Keratinocyte (primary cell): ENCODE results near the gene DIP2C. TPM values are rescaled to one million over a fixed set of nuclear protein-coding genes. Genes with fewer than 3 reads are reported as not detected.

Experiments
- DNase-seq: peaks from one replicate; pipeline ENCODE4 v3.0.0-alpha.2; 2011; ENCODE audit warnings: low read depth, missing footprints, low spot score
- FAIRE-seq: peaks from 2 replicates; lab custom pipeline; 2011; peaks lifted over from hg19 to GRCh38; lab: Jason Lieb, UNC
- H2AFZ ChIP-seq: 2 replicates; pipeline ENCODE4 v1.6.0; 2012; ENCODE audit warnings: low read length, control low read depth, inconsistent platforms; ENCODE audit not compliant: control insufficient read depth
- H3K27ac ChIP-seq: 2 replicates; pipeline ENCODE4 v1.5.1; 2011; ENCODE audit warnings: low read length; ENCODE audit not compliant: control insufficient read depth, insufficient read depth
- H3K27me3 ChIP-seq: 3 replicates; pipeline ENCODE4 v1.6.0; 2011; ENCODE audit warnings: low read length; ENCODE audit not compliant: control insufficient read depth, insufficient read depth; ENCODE audit errors: extremely low read depth
- H3K36me3 ChIP-seq, 2 experiments: 2 replicates in 1 of 2; 3 replicates in 1 of 2; pipeline ENCODE4 v1.5.1; 2011; ENCODE audit warnings: low read length in 2 of 2, mild to moderate bottlenecking in 1 of 2; ENCODE audit not compliant: control insufficient read depth in 2 of 2, insufficient read depth in 2 of 2; ENCODE audit errors: extremely low read depth in 1 of 2
- H3K4me1 ChIP-seq: 3 replicates; pipeline ENCODE4 v1.5.1; 2011; ENCODE audit warnings: low read length; ENCODE audit not compliant: control insufficient read depth, insufficient read depth; ENCODE audit errors: extremely low read depth
- H3K4me2 ChIP-seq: 3 replicates; pipeline ENCODE4 v1.6.0; 2011; ENCODE audit warnings: low read depth, low read length; ENCODE audit not compliant: control insufficient read depth, insufficient read depth; ENCODE audit errors: extremely low read depth
- H3K4me3 ChIP-seq, 3 experiments: fragments of 200-600 bp in 1 of 3; sonication (generic) in 1 of 3; 2 replicates in 2 of 3; 3 replicates in 1 of 3; pipeline ENCODE4 v1.5.1; 2011 to 2016; ENCODE audit warnings: low read length in 3 of 3, mild to moderate bottlenecking in 3 of 3, control low read depth in 2 of 3, inconsistent platforms in 1 of 3, low read depth in 1 of 3, mixed read lengths in 1 of 3, mixed run types in 1 of 3, moderate library complexity in 1 of 3; ENCODE audit not compliant: control insufficient read depth in 2 of 3, insufficient read depth in 2 of 3; ENCODE audit errors: extremely low read depth in 1 of 3
- H3K79me2 ChIP-seq: 2 replicates; pipeline ENCODE4 v1.6.0; 2012; ENCODE audit warnings: low read length; ENCODE audit not compliant: control insufficient read depth, insufficient read depth
- H3K9ac ChIP-seq: 3 replicates; pipeline ENCODE4 v1.6.0; 2011; ENCODE audit warnings: low read length; ENCODE audit not compliant: control insufficient read depth, insufficient read depth; ENCODE audit errors: extremely low read depth
- H3K9me1 ChIP-seq: 3 replicates; pipeline ENCODE4 v1.6.0; 2011; ENCODE audit warnings: low read length; ENCODE audit not compliant: control insufficient read depth, insufficient read depth; ENCODE audit errors: extremely low read depth
- H3K9me3 ChIP-seq: 2 replicates; pipeline ENCODE4 v1.5.1; 2012; ENCODE audit warnings: low read depth, low read length; ENCODE audit not compliant: control insufficient read depth
- H4K20me1 ChIP-seq: 3 replicates; pipeline ENCODE4 v1.6.0; 2011; ENCODE audit warnings: low read length; ENCODE audit not compliant: control insufficient read depth, insufficient read depth; ENCODE audit errors: extremely low read depth
- EZH2 ChIP-seq: IDR thresholded peaks from one replicate; pipeline ENCODE4 v1.6.1; 2012; ENCODE audit warnings: inconsistent platforms, mild to moderate bottlenecking, low read length, moderate library complexity
- dilution Hi-C: fragments of 300-500 bp; cut with MboI; formaldehyde crosslinking; loops from one replicate; pipeline ENCODE4 v1.7.0; 2020; ENCODE audit warnings: low sequenced_read_pairs; ENCODE audit not compliant: extremely low pct_ligation_motif_present
- polyA minus RNA-seq, 3 experiments: library from RNA; depleted of rRNA, polyadenylated mRNA; stranded (reverse); fragments of >200 nt; gene quantifications; 1 replicate in 1 of 3; 2 replicates in 1 of 3; 3 replicates in 1 of 3; pipeline ENCODE4 v1.2.3, GENCODE V29; 2011
- polyA plus RNA-seq, 5 experiments: library from polyadenylated mRNA; depleted of rRNA in 3 of 5; stranded (reverse) in 3 of 5; stranded (forward) in 1 of 5; unstranded in 1 of 5; fragments of >200 nt; gene quantifications; 1 replicate in 1 of 5; 2 replicates in 3 of 5; 3 replicates in 1 of 5; pipeline versions ENCODE4 v1.2.1 to v1.2.3, GENCODE V29; 2011 to 2012; ENCODE audit warnings: missing spikeins in 2 of 5, low read depth in 1 of 5, low replicate concordance in 1 of 5
- TF ChIP-seq, protein P1 (sequence below), 3 experiments: IDR thresholded peaks in 1 of 3; conservative IDR thresholded peaks in 1 of 3; optimal IDR thresholded peaks in 1 of 3; 2 replicates in 2 of 3; 3 replicates in 1 of 3; pipeline versions ENCODE3 to v1.5.1; 2011; ENCODE audit warnings: low read length in 3 of 3, mild to moderate bottlenecking in 3 of 3, moderate library complexity in 2 of 3, control low read depth in 1 of 3, inconsistent platforms in 1 of 3; ENCODE audit not compliant: insufficient read depth in 2 of 3; ENCODE audit errors: extremely low read depth in 1 of 3

Gene DIP2C, protein sequence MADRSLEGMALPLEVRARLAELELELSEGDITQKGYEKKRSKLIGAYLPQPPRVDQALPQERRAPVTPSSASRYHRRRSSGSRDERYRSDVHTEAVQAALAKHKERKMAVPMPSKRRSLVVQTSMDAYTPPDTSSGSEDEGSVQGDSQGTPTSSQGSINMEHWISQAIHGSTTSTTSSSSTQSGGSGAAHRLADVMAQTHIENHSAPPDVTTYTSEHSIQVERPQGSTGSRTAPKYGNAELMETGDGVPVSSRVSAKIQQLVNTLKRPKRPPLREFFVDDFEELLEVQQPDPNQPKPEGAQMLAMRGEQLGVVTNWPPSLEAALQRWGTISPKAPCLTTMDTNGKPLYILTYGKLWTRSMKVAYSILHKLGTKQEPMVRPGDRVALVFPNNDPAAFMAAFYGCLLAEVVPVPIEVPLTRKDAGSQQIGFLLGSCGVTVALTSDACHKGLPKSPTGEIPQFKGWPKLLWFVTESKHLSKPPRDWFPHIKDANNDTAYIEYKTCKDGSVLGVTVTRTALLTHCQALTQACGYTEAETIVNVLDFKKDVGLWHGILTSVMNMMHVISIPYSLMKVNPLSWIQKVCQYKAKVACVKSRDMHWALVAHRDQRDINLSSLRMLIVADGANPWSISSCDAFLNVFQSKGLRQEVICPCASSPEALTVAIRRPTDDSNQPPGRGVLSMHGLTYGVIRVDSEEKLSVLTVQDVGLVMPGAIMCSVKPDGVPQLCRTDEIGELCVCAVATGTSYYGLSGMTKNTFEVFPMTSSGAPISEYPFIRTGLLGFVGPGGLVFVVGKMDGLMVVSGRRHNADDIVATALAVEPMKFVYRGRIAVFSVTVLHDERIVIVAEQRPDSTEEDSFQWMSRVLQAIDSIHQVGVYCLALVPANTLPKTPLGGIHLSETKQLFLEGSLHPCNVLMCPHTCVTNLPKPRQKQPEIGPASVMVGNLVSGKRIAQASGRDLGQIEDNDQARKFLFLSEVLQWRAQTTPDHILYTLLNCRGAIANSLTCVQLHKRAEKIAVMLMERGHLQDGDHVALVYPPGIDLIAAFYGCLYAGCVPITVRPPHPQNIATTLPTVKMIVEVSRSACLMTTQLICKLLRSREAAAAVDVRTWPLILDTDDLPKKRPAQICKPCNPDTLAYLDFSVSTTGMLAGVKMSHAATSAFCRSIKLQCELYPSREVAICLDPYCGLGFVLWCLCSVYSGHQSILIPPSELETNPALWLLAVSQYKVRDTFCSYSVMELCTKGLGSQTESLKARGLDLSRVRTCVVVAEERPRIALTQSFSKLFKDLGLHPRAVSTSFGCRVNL (N-terminal part only)
- 1.0 to 2.0 TPM (median 1.3 TPM) in 3 replicates for polyA plus RNA-seq
- polyA plus RNA-seq (2011; ENCODE audit: low read depth) = 0.67 TPM
- polyA plus RNA-seq (2011; cell fraction: cytosol; rRNA removed) = 1.4 and 2.1 TPM in 2 replicates
- 3.9 and 4.5 TPM in 2 replicates for polyA plus RNA-seq (2011; cell fraction: nucleus; rRNA removed)
- 1.3 and 2.7 TPM in 2 replicates for polyA plus RNA-seq (2012; ENCODE audit: low replicate concordance)
- 3.0 to 9.9 TPM (median 5.6 TPM) in 3 replicates for polyA minus RNA-seq
- 1.7 TPM for polyA minus RNA-seq (2011; cell fraction: cytosol; rRNA and poly(A)+ RNA removed)
- 5.4 and 6.6 TPM in 2 replicates for polyA minus RNA-seq (2011; cell fraction: nucleus; rRNA and poly(A)+ RNA removed)

DNA sequence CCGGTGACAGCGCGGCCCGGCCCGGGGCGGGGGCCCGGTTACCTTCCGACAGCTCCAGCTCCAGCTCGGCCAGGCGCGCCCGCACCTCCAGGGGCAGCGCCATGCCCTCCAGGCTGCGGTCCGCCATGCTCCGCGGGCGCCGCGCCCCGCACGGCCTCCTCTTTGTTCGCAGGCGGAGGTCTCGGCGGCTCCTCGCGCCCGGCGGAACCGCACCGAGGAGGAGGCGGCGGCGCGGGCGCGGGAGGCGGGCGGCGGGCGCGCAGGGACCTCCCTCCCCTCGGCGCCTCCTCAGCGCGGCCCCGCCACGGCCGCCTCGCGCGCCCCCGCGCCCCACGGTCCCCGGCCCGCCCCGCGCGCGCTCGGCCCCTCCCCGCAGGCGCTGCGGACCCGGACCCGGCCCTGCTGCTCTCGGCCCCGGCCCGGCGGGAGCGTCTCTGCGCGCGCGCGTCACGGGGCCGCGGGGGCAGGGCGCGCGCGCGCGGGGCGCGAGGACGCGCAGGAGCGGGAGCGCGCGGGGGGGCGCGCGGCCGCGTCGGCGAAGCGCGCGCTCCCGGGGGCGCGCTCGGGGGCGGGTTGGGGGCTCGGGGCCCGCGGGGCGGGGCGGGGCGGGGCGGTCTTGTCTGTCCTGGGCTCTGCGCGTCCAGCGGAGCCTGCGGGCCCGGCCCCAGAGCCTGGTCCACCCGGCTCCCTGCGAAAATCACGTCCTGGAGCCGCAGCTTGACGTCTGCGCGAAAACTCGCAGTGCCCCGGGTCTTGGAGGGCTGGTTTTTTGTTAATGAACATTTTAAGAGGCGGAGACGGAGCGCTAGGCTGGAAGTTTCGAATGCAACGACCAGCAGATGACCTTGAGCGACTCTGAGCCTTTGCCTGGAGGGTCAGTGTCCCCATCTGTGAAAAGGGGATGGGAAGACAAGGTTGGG lies at the start of gene DIP2C:
DIP2C (minus strand) TSS at position 217 of the 920 bp plus-strand sequence; CDS start at position 127, 90 bp downstream.
- Histone ChIP-seq H3K36me3 (no peaks in the 10 kb centered on the region), H3K4me1 (peaks cover 8% of the 10 kb centered on the region), H3K27ac (no peak within 1 kb of the TSS), H4K20me1 (no peaks in the 10 kb centered on the region), H3K9ac (peak within 1 kb of the TSS; percentile 47), H2AFZ (peak within 1 kb of the TSS; percentile 33), H3K9me3 (no peaks in the 10 kb centered on the region), H3K4me2 (peak within 1 kb of the TSS; percentile 71), H3K9me1 (no peaks in the 10 kb centered on the region), H3K79me2 (peaks cover 5% of the 10 kb centered on the region), H3K27me3 (no peaks in the 10 kb centered on the region), H3K4me3 (peak within 1 kb of the TSS; percentile 51 to 70 (median 60))
- TF ChIP-seq, protein P1, sequence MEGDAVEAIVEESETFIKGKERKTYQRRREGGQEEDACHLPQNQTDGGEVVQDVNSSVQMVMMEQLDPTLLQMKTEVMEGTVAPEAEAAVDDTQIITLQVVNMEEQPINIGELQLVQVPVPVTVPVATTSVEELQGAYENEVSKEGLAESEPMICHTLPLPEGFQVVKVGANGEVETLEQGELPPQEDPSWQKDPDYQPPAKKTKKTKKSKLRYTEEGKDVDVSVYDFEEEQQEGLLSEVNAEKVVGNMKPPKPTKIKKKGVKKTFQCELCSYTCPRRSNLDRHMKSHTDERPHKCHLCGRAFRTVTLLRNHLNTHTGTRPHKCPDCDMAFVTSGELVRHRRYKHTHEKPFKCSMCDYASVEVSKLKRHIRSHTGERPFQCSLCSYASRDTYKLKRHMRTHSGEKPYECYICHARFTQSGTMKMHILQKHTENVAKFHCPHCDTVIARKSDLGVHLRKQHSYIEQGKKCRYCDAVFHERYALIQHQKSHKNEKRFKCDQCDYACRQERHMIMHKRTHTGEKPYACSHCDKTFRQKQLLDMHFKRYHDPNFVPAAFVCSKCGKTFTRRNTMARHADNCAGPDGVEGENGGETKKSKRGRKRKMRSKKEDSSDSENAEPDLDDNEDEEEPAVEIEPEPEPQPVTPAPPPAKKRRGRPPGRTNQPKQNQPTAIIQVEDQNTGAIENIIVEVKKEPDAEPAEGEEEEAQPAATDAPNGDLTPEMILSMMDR (optimal IDR thresholded peaks at IDR 0.05 in 1 of 3, IDR thresholded peaks at IDR 0.05 in 1 of 3, conservative IDR thresholded peaks at IDR 0.05 in 1 of 3; ENCODE audit: extremely low read depth in 1 of 3, insufficient read depth in 2 of 3, low read length in 3 of 3) = no peak
- no peak for TF ChIP-seq EZH2
- dilution Hi-C loops = no loop called here
- FAIRE-seq (no peak), DNase-seq (no peak)
